ENCODE results near the gene PALD1. TPM values are rescaled to one million over a fixed set of nuclear protein-coding genes. Genes with fewer than 3 reads are reported as not detected.
A peak's percentile ranks its signal among the peaks of the same experiment; 100 is the strongest.

PALD1 gene
- total and polyA plus RNA-seq, 8 donors: 2.2 to 15.1 (median 3.9) TPM

DNA sequence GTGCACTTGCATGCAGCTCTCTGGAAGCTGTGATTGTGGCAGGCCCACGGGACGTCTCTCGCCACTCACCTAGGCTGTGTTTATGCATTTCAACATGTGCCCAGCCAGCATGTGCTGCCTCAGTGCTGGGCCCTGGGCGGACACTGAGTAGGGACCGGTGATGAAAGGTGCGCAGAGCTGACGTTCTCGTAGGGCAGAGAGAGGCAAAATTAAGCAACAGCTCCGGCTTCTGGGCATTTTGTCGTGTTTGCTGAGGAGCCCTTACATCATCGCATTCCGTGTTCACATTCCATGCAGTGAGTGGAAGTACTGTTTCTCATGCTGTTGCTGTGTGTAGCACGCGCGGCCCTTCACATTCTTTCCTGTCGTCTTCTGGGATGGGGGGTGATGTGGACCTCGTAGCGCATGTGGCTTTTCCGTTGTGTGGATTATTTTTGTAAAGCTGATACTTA lies 73.4 kb downstream of the PALD1 start:
- H3K4me3 ChIP-seq: no peak overlapping the region
- peaks cover 0 to 7% (median 0%) of the 10 kb centered on the region in 3 donors for H3K36me3 ChIP-seq
- DNase-seq (no peak), ATAC-seq (no peak), FAIRE-seq (no peak)
- no peaks in the 10 kb centered on the region for H3K4me1 ChIP-seq
- H3K9me3 ChIP-seq: no peaks in the 10 kb centered on the region
- intact Hi-C loops (cut with DNase I): loop anchor here in 2 of 3 donors (2.0 to 5.0 kb wide), 2 partner anchors 207 to 210 kb away; no protein-coding TSS in a partner anchor
- WGBS, 2 donors: 69 to 81% methylated on average over 19 of the region's 19 CpGs
- H3K27me3 ChIP-seq: no peaks in the 10 kb centered on the region
- TF ChIP-seq CTCF (IDR thresholded peaks at IDR 0.05): no peak
- no peak overlapping the region for H3K27ac ChIP-seq

DNA sequence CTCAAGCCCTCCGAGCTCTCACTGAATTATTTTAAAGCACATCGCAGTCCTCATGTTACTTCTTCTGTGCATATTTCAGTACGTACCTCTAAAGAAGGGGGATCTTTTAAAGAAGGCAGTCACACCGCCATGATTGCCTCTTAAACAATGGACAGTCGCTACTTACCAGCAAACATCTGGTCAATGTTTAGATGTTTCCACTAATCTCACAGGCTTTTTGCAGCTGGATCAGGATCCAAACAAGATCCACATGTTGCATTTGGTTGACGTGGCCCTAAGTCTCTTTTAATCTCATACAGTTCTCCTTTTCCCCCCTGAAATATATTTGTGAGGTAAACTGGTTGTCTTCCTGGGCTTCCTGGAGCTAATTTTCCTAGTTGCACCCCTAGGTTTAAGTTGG lies 74.0 kb downstream of the PALD1 start:
- no peak overlapping the region for H3K27ac ChIP-seq
- no peaks in the 10 kb centered on the region for H3K27me3 ChIP-seq
- H3K36me3 ChIP-seq: peaks cover 0 to 7% (median 0%) of the 10 kb centered on the region in 3 donors
- ATAC-seq (no peak), DNase-seq (no peak), FAIRE-seq (no peak)
- WGBS, 2 donors: 84 to 85% methylated on average over 6 of the region's 6 CpGs
- TF ChIP-seq CTCF (IDR thresholded peaks at IDR 0.05): no peak
- no peak overlapping the region for H3K4me3 ChIP-seq
- intact Hi-C loops (cut with DNase I): loop anchor here in 1 of 3 donors (5.0 kb wide), 1 partner anchor 210 kb away; no protein-coding TSS in a partner anchor
- no peaks in the 10 kb centered on the region for H3K9me3 ChIP-seq
- no peaks in the 10 kb centered on the region for H3K4me1 ChIP-seq

- Histone ChIP-seq H3K27ac (no peak overlapping the region), H3K4me1 (no peaks in the 10 kb centered on the region), H3K27me3 (no peaks in the 10 kb centered on the region), H3K9me3 (no peaks in the 10 kb centered on the region), H3K36me3 (peaks cover 0 to 7% (median 0%) of the 10 kb centered on the region in 3 donors), H3K4me3 (no peak overlapping the region)
- WGBS, 2 donors: 78 to 83% methylated on average over 11 of the region's 11 CpGs
- intact Hi-C loops (cut with DNase I): no loop called here
- DNase-seq (peak in 1 of 6 donors; percentile 10), ATAC-seq (no peak), FAIRE-seq (no peak)
- TF ChIP-seq CTCF (IDR thresholded peaks at IDR 0.05): no peak
Measured at GRCh38 chr10:70555371-70555770, 76.8 kb downstream of the PALD1 start.

GRCh38 chr10:70557086-70557845 lies 78.7 kb downstream of the PALD1 start:
- Histone ChIP-seq H3K4me3 (no peak overlapping the region), H3K4me1 (no peaks in the 10 kb centered on the region), H3K9me3 (no peaks in the 10 kb centered on the region), H3K27ac (no peak overlapping the region), H3K27me3 (no peaks in the 10 kb centered on the region), H3K36me3 (peaks cover 0 to under 1% (median 0%) of the 10 kb centered on the region in 3 donors)
- TF ChIP-seq CTCF (IDR thresholded peaks at IDR 0.05): no peak
- intact Hi-C loops (cut with DNase I): no loop called here
- no peak for FAIRE-seq
- WGBS, 2 donors: 89 to 90% methylated on average over 11 of the region's 11 CpGs
- peak in 1 of 6 donors; percentile 41 for DNase-seq
- ATAC-seq: no peak

DNA sequence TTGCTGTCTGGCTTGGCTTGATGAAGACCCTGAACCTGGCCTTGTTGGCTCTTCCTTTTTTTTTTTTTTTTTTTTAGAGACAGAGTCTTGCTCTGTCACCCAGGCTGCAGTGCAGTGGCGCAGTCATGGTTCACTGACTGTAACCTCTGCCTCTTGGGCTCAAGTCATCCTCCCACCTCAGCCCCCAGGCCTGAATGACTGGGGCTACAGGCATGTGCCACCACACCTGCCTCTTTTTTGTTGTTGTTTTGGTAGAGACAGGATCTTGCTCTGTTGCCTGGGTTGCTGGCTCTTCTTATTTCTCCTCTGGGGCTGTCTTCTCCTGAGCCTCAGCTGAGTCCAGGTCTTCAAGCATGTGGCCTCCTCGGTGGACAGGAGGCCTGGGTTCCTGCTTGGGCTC lies 79.3 kb downstream of the PALD1 start:
- H3K27me3 ChIP-seq: no peaks in the 10 kb centered on the region
- TF ChIP-seq CTCF (IDR thresholded peaks at IDR 0.05): no peak
- no peaks in the 10 kb centered on the region for H3K4me1 ChIP-seq
- FAIRE-seq (no peak), DNase-seq (no peak), ATAC-seq (no peak)
- no peaks in the 10 kb centered on the region for H3K9me3 ChIP-seq
- H3K36me3 ChIP-seq: no peaks in the 10 kb centered on the region
- intact Hi-C loops (cut with DNase I): no loop called here
- H3K4me3 ChIP-seq: no peak overlapping the region
- WGBS, 2 donors: 45 to 72% methylated on average over 2 of the region's 2 CpGs
- H3K27ac ChIP-seq: no peak overlapping the region
